Measurements from ENCODE around the gene ATF1.

DNA sequence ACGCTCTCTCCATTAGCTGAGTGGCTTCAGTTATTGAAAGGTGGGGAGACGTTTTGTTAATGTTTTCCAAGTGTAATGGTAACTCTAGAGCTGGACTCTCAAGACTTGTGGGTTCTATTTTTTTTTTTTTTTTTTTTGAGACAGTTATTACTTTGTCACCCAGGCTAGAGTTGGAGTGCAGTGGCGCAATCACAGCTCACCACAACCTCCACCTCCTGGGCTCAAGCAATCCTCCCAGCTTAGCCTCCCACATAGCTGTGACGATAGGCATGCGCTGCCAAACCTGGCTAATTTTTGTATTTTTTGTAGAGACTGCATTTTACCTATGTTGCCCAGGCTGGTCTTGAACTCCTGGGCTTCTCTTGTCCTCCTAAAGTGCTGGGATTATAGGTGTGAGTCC lies 26.2 kb downstream of the ATF1 start:
- TF ChIP-seq, protein P1, sequence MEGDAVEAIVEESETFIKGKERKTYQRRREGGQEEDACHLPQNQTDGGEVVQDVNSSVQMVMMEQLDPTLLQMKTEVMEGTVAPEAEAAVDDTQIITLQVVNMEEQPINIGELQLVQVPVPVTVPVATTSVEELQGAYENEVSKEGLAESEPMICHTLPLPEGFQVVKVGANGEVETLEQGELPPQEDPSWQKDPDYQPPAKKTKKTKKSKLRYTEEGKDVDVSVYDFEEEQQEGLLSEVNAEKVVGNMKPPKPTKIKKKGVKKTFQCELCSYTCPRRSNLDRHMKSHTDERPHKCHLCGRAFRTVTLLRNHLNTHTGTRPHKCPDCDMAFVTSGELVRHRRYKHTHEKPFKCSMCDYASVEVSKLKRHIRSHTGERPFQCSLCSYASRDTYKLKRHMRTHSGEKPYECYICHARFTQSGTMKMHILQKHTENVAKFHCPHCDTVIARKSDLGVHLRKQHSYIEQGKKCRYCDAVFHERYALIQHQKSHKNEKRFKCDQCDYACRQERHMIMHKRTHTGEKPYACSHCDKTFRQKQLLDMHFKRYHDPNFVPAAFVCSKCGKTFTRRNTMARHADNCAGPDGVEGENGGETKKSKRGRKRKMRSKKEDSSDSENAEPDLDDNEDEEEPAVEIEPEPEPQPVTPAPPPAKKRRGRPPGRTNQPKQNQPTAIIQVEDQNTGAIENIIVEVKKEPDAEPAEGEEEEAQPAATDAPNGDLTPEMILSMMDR (IDR thresholded peaks at IDR 0.05): no peak
- TF ChIP-seq POLR2A (IDR thresholded peaks at IDR 0.05): no peak
